Upper lobe of left lung (tissue), 6 donors: ENCODE results near the gene PRR14. TPM values are rescaled to one million over a fixed set of nuclear protein-coding genes. Genes with fewer than 3 reads are reported as not detected.
"Not testable (repeated sequence)": the region's sequence is repeated elsewhere in the genome, so short reads cannot be mapped to it uniquely, and the experiment has no call there.

Source experiments
- ATAC-seq, 2 donors: fragments of 200-7000 bp; cut with Tn5 transposase; one replicate each; pipeline ENCODE4 v1.9.1; 2022; ENCODE audit warnings: mild to moderate bottlenecking in 2 of 2, moderate library complexity in 2 of 2; ENCODE audit not compliant: low FRiP score in 2 of 2
- DNase-seq, 2 donors: peaks; one replicate each; pipeline ENCODE4 v3.0.0-alpha.2; 2019 to 2020
- H3K27ac ChIP-seq, 4 donors: fragments of 200-600 bp; sonication (generic); one replicate each; pipeline ENCODE4 v1.5.1; 2016 to 2019
- H3K27me3 ChIP-seq, 4 donors: fragments of 200-600 bp; sonication (generic); one replicate each; pipeline ENCODE4 v1.5.1; 2017 to 2019
- H3K36me3 ChIP-seq, 4 donors: fragments of 200-600 bp; sonication (generic); one replicate each; pipeline ENCODE4 v1.5.1; 2016 to 2019
- H3K4me1 ChIP-seq, 4 donors: fragments of 200-600 bp; sonication (generic); one replicate each; pipeline ENCODE4 v1.5.1; 2018 to 2019
- H3K4me3 ChIP-seq, 4 donors: fragments of 200-600 bp; sonication (generic); one replicate each; pipeline ENCODE4 v1.5.1; 2017 to 2019; ENCODE audit warnings: mild to moderate bottlenecking in 2 of 4, moderate library complexity in 1 of 4
- H3K9me3 ChIP-seq, 4 donors: fragments of 200-600 bp; sonication (generic); one replicate each; pipeline ENCODE4 v1.5.1; 2018 to 2019
- EP300 ChIP-seq, 4 donors: sonication (generic); formaldehyde crosslinking; IDR thresholded peaks; one replicate each; pipeline ENCODE4 v1.5.1; 2017; ENCODE audit warnings: antibody characterized with exemption in 4 of 4, control low read depth in 2 of 4
- POLR2A ChIP-seq, 4 donors: fragments of 450-650 bp; IDR thresholded peaks; one replicate each; pipeline ENCODE4 v1.5.1; 2016 to 2017; ENCODE audit warnings: antibody characterized with exemption in 4 of 4, mild to moderate bottlenecking in 2 of 4
- POLR2AphosphoS5 ChIP-seq, 2 donors: sonication (generic); formaldehyde crosslinking; IDR thresholded peaks; one replicate each; pipeline ENCODE4 v1.5.1; 2017; ENCODE audit warnings: antibody characterized with exemption in 2 of 2
- WGBS, 2 donors: methylation state at CpG; one replicate each; pipeline ENCODE4 v1.1.5; 2017 to 2018; 5-methylcytosine and 5-hydroxymethylcytosine counted together
- total RNA-seq, 6 donors: library from RNA; depleted of rRNA in 4 of 6; stranded (reverse); fragments of >200 nt in 4 of 6; gene quantifications; one replicate each; pipeline versions ENCODE4 v1.1.0 to v1.2.1, GENCODE V29; 2016 to 2021
- TF ChIP-seq, protein P1 (sequence below), 6 experiments: fragments of 450-650 bp in 4 of 6; fragments of 200-600 bp in 2 of 6; sonication (generic) in 2 of 6; IDR thresholded peaks; one replicate each; pipeline ENCODE4 v1.5.1; 2016 to 2019; ENCODE audit warnings: antibody characterized with exemption in 6 of 6
- donor health status: DM: no; HTN: no; CAD: no; lungs with moderate emphysema.
- donor health status: DM: no; HTN: yes; CAD: no; lungs with severe emphysema.

The PRR14 gene
- total RNA-seq, 6 donors from 2014 or later, result 34.5 to 160 (median 54.9) TPM

- Histone ChIP-seq H3K4me1 (peaks cover 0 to 3% (median 3%) of the 10 kb centered on the region in 4 donors), H3K27me3 (no peaks in the 10 kb centered on the region), H3K9me3 (no peaks in the 10 kb centered on the region), H3K27ac (no peak overlapping the region), H3K4me3 (no peak overlapping the region), H3K36me3 (no peaks in the 10 kb centered on the region)
- DNase-seq (no peak), ATAC-seq (no peak)
- whole genome bisulfite sequencing, 2 donors, result 84 to 91% methylated on average over 9 of the region's 9 CpGs
- TF ChIP-seq EP300 (IDR thresholded peaks at IDR 0.05) (no peak), POLR2AphosphoS5 (IDR thresholded peaks at IDR 0.05) (no peak), POLR2A (IDR thresholded peaks at IDR 0.05) (no peak)
- TF ChIP-seq, protein P1, sequence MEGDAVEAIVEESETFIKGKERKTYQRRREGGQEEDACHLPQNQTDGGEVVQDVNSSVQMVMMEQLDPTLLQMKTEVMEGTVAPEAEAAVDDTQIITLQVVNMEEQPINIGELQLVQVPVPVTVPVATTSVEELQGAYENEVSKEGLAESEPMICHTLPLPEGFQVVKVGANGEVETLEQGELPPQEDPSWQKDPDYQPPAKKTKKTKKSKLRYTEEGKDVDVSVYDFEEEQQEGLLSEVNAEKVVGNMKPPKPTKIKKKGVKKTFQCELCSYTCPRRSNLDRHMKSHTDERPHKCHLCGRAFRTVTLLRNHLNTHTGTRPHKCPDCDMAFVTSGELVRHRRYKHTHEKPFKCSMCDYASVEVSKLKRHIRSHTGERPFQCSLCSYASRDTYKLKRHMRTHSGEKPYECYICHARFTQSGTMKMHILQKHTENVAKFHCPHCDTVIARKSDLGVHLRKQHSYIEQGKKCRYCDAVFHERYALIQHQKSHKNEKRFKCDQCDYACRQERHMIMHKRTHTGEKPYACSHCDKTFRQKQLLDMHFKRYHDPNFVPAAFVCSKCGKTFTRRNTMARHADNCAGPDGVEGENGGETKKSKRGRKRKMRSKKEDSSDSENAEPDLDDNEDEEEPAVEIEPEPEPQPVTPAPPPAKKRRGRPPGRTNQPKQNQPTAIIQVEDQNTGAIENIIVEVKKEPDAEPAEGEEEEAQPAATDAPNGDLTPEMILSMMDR (IDR thresholded peaks at IDR 0.05), result no peak
These were observed 24.5 kb upstream of the PRR14 start for GRCh38 chr16:30626236-30626635.

GRCh38 chr16:30628628-30629540 is 21.9 kb upstream of the PRR14 start:
- H3K27ac ChIP-seq, result peak overlapping the region in 2 of 4 donors; percentile 37 to 53
- peaks cover 3 to 9% (median 7%) of the 10 kb centered on the region in 4 donors for H3K4me1 ChIP-seq
- ATAC-seq, result peak; percentile 90 to 93
- H3K27me3 ChIP-seq, result no peaks in the 10 kb centered on the region
- DNase-seq, result peak in 1 of 2 donors; percentile 81
- 37 to 42% methylated on average over 18 of the region's 18 CpGs for WGBS, 2 donors
- TF ChIP-seq POLR2AphosphoS5 (IDR thresholded peaks at IDR 0.05), result peak in 1 of 2 donors; percentile 29
- TF ChIP-seq POLR2A (IDR thresholded peaks at IDR 0.05), result no peak
- no peak for TF ChIP-seq EP300 (IDR thresholded peaks at IDR 0.05)
- TF ChIP-seq, protein P1 (IDR thresholded peaks at IDR 0.05), result peak; percentile 83 to 89 (median 86)
- H3K36me3 ChIP-seq, result no peaks in the 10 kb centered on the region
- peak overlapping the region in 2 of 4 donors; percentile 23 to 26 for H3K4me3 ChIP-seq
- H3K9me3 ChIP-seq, result no peaks in the 10 kb centered on the region

GRCh38 chr16:30632454-30632853 is 18.3 kb upstream of the PRR14 start:
- ATAC-seq, DNase-seq, H3K27me3 ChIP-seq, H3K9me3 ChIP-seq, H3K27ac ChIP-seq, H3K4me3 ChIP-seq, H3K36me3 ChIP-seq: not testable (repeated sequence)
- WGBS, 2 donors, result 94 to 98% methylated on average over 7 of the region's 7 CpGs
- H3K4me1 ChIP-seq, result peaks cover 12 to 18% (median 16%) of the 10 kb centered on the region in 4 donors

DNA sequence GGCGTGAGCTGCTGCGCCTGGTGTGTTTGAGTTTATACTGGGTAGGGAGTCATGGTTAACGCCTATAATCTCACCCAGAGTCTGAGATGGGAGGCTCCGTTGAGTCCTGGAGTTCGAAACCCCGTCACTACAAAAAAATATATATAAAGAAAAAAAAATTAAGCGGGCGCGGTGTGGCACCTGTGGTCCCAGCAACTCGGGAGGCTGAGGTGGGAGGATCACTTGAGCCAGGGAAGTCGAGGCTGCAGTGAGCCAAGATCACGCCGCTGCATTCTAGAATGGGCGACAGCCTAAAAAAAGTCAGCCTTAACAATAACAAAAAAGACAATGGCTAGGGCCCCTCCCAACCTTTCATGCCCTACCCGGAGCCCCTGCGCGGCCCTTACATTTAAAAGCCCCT is 17.2 kb upstream of the PRR14 start:
- ATAC-seq (no peak), DNase-seq (no peak)
- H3K36me3 ChIP-seq, result no peaks in the 10 kb centered on the region
- no peaks in the 10 kb centered on the region for H3K27me3 ChIP-seq
- TF ChIP-seq POLR2AphosphoS5 (IDR thresholded peaks at IDR 0.05) (no peak), EP300 (IDR thresholded peaks at IDR 0.05) (no peak), POLR2A (IDR thresholded peaks at IDR 0.05) (no peak)
- TF ChIP-seq, protein P1 (IDR thresholded peaks at IDR 0.05), result no peak
- no peaks in the 10 kb centered on the region for H3K9me3 ChIP-seq
- WGBS, 2 donors, result 78 to 81% methylated on average over 15 to 17 of the region's 17 CpGs
- H3K4me1 ChIP-seq, result peaks cover 12 to 18% (median 15%) of the 10 kb centered on the region in 4 donors
- H3K27ac ChIP-seq, result peak overlapping the region; percentile 80 to 92 (median 89)
- H3K4me3 ChIP-seq, result peak overlapping the region in 3 of 4 donors; percentile 61 to 66 (median 62)

- Histone ChIP-seq H3K27me3 (no peaks in the 10 kb centered on the region), H3K36me3 (no peaks in the 10 kb centered on the region), H3K27ac (no peak overlapping the region), H3K4me3 (no peak overlapping the region), H3K9me3 (no peaks in the 10 kb centered on the region), H3K4me1 (peaks cover 9 to 18% (median 13%) of the 10 kb centered on the region in 4 donors)
- WGBS, 2 donors, result 88 to 93% methylated on average over 7 of the region's 7 CpGs
- ATAC-seq (no peak), DNase-seq (no peak)
- TF ChIP-seq POLR2A (IDR thresholded peaks at IDR 0.05) (no peak), EP300 (IDR thresholded peaks at IDR 0.05) (no peak), POLR2AphosphoS5 (IDR thresholded peaks at IDR 0.05) (no peak)
- TF ChIP-seq, protein P1 (IDR thresholded peaks at IDR 0.05), result no peak
These were observed 14.2 kb upstream of the PRR14 start for GRCh38 chr16:30636599-30636998.

GRCh38 chr16:30637139-30637538 is 13.6 kb upstream of the PRR14 start:
- not testable (repeated sequence) for H3K9me3 ChIP-seq, H3K27ac ChIP-seq, DNase-seq, H3K4me3 ChIP-seq, ATAC-seq, H3K27me3 ChIP-seq, H3K36me3 ChIP-seq
- peaks cover 9 to 18% (median 13%) of the 10 kb centered on the region in 4 donors for H3K4me1 ChIP-seq
- WGBS, 2 donors, result 89 to 98% methylated on average over 9 to 10 of the region's 10 CpGs
